NOMO-1 treated with DMSO at 0.1 percent for 48 hours (cell line): Measurements from ENCODE around the gene C1RL.
A peak's percentile ranks its signal among the peaks of the same experiment; 100 is the strongest.

Experiments
- DNase-seq: peaks from one replicate; lab custom pipeline; 2025; ENCODE audit not compliant: unreplicated experiment; lab: John Stamatoyannopoulos, UW

C1RL gene

DNA sequence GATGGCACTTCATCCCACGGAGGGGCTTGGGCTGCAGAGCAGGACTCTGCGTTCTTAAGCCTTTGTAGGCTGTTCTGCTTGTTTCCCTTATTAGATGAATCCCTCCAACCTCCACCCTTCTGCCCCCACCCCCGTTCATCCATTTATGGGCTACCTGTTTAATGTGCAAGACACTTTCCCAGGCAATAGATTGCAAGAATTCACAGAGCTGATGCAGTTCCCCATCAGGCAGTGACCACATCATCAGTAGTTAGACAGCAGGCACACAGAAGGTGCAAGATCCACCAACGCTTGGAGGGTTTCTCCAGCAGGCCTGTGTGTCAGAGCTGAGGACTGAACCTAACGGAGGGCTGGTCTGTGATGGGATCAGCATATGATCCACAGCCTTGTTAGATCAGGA is 15.5 kb downstream of the C1RL start:
- DNase-seq, result no peak

DNA sequence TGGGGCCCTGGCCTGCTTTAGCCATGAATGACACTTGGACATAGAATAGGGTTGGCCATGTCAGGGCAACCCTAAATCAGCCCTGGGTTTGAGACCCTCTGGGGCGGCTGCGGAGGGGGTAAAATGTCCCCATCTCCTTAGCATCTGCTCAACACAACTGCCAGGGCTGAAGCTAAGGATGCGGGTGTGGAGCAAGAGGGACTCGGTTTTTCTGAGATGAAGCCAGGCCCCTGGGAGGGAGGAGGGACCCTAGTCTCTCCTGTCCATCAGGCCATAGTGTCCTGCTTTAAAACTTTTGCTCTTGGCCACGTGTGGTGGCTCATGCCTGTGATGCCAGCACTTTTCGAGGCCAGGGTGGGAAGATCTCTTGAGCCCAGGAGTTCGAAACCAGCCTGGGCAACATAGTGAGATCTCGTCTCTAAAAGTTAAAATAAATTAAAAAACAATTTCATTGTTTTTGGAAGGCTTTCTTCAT is 16.0 kb downstream of the C1RL start:
- DNase-seq, result no peak

DNA sequence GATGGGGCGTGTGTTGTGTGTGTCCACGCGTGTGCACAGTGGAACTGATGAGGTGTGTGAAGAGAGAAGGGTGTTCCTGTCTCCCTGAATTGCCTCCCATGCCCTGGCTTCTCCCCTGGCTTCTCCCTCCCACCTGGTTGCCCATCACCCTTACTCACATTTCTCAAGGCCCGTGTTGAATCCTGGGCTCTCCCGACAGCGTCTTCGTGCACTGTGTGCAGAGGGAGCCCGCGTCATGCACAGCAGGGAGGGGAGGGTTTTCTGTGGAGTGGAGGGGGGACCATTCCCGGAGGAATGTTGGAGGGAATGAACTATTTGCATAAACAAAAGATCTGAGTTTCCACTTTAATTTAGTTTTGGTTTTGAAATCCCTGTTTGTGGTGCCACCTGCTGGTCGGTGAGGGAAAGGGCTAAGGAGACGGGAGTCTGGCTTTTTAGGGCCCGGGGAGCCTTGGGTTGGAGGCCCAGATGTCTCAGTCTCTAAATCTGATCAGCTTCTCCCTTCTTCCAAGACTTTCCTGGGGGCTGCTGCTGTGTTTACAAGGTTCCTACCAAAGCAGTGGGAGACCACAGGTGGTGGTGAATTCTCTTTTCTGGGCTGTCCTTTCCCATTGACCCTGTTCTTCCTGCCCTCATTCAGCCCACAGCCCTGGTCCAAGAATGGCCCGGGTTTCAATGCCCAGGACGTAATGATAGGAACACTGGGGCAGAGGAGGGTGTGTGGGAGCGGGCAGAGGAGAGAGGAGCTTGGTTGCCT is 16.6 kb downstream of the C1RL start, which contains the start of gene C1R:
C1R (minus strand) TSS at position 217 of the 757 bp plus-strand sequence; CDS start at position 160, 57 bp downstream.
- DNase-seq, result peak; percentile 45

DNA sequence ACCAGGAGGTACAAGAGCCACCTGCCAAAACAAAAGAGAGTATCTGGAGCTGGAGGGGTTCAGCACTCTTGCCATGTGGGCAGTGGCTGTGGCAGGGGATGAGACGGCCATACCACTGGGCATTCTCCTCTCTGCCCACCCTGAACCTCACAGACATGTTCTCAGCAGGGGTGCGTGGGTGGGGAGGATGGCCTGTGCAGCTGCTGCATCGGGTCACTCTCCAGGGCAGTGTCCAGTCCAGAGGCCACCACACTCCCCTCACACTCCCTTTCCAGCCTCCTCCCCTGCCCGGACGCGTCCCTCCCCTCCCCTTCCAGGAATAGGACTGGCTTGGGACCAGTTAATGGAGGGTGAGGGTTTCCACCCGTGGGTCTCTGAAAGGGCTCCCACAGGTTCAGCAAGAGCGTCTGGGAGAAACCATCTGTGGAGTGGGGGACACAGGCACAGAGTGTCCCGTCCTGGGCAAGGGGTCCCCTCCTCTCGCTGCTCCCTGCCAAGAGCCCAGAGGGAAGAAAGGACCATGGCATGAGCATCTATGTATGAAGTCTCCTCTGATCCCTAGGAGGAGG is 17.3 kb downstream of the C1RL start:
- DNase-seq, result no peak

DNA sequence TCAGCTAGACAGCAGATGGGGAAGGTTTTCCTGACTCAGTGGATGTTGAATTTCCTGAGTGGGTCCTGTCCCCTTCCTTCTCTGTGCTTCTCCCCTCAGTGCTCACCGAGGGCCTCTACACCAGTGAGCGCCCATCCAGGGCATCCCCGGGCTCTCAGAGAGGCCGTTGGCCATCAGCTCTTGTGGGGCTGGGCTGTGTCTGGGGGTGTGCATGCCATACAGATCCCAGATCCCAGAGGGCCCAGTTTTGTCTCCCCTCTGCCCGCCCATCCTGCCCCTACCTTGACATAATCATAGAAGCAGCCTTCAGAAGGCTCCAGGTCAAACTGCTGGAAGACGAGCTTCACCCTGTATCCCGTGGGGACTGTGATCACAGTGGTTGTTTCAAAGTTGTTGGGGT is 17.8 kb downstream of the C1RL start:
- DNase-seq, result no peak

DNA sequence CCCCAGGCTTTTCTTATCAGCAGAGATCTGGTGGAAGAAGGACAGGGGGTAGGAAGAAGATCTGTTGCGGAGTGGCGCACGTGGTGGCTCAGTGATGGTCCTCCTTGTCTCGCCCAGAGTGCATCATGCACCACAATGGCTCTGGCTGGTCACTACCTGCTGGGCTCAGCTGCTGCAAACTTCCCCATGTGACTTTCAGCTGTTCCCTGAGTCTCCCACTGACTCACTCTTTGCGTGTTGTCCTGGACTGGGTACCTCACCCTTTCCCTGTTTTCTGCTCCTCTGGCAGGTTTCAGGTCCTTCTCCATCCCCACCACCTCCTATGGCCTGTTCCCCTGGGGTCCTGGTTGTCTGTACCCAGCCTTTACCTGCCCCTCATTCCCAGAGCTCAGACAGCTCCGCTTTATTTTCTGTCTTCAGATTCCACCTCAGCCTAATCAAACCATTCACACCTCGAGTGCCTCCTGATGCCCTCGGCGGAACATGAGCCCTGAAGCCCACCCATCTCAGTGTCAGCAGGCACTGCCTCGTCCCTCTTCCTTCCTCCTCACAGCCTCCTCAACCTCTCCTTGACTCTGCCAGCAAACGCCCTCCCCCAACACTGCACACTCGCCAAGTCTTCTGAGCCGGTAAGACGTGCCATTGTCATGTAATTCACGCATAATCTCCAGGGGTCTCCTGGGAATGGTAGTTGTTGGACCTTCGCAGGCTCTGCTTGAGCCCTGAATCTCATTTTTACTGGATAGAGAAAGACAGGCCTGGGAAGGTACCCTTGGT is 18.6 kb downstream of the C1RL start:
- DNase-seq, result no peak

DNA sequence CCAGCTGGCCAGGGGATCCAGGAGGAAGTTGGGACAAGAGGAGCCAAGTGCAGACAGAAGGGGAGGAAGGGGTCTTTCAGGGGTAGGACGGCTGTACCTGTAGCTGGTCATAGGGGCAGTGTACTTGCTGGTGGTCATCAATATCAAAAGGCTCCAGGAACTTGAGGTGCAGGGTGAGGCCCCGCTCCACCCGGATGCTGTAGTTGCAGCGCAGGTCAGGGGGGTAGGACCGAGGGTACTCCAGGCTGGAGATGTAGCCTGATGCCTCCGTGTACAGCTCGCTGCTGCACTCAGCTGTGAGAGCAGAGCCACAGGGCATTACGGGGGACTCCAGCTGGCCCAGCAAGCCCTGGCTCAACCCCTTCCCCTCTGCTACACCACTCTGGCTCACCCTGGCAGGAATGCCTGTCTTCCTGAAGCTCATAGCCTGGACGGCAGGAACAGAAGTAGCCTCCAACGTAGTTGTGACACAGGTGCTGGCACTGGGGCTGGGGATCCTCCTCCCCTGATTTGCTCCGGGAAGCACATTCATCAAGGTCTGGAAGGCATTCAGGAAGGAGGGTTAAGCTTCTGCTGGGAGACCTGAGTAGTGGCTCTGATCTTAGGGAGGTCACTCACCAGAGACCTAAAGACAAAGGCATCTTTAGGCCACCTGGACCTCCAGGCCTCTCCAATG is 19.7 kb downstream of the C1RL start:
- DNase-seq, result no peak

DNA sequence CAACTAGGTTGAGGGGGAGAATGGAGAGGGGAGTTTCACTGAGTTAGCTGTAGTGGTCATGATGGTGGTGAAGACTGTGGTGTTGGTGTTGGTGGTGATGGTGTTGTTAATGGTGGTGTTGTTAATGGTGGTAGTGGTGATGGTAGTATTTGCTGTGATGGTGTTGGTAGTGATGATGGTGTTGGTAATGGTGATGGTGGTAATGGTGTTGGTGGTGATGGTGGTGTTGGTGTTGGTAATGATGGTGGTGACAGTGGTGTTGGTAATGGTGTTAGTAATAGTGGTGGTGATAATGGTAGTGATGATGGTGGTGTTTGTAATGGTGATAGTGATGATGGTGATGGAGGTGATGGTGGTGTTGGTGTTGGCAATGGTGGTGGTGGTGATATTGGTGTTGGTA is 25.9 kb downstream of the C1RL start:
- DNase-seq, result no peak

DNA sequence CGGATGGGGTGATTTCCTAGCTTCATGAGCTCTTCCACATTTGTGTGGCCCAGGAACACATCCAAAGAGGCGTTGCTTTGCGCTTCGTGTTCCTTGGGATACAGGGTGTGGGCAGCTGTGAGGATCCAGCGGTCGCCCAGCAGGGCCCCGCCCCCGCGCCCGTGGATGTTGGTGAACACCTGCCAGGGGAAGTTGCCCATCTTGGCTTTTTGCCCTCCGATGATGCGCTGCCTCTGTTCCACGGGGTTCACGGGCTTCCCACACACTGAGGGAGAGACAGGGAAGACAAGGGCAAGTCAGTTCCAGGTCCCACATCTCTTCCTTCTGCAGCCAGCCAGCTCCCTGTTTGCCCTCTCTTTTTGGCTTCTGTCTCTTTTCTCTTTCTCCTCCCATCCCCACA is 28.0 kb downstream of the C1RL start:
- no peak for DNase-seq

DNA sequence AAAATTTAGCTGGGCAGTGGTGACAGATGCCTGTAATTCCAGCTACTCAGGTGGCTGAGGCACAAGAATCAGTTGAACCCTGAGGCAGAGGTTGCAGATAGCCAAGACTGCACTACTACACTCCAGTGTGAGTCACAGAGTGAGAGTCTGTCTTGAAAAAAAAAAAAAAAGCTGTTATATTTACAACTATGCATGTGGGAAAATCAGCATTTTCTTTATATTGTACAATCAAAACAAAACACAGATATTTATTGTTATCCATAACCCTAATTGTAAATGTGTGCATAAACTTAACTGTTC is 29.2 kb downstream of the C1RL start:
- DNase-seq, result no peak

DNA sequence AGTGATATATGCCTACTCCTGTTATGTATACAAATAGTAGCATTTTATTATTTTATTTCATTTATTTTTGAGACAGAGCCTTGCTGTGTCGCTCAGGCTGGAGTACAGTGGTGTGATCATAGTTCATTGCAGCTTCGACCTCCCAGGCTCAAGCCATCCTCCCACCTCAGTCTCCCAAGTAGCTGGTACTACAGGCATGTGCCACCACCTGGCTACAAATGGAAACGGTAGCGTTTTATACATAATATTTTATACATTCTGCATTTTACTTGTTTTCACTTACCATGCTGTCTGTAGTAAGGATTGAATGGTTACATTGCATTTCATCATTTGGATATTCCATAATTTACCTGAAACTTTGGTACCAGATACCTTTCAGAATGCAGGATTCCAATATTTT is 30.9 kb downstream of the C1RL start:
- DNase-seq, result no peak

DNA sequence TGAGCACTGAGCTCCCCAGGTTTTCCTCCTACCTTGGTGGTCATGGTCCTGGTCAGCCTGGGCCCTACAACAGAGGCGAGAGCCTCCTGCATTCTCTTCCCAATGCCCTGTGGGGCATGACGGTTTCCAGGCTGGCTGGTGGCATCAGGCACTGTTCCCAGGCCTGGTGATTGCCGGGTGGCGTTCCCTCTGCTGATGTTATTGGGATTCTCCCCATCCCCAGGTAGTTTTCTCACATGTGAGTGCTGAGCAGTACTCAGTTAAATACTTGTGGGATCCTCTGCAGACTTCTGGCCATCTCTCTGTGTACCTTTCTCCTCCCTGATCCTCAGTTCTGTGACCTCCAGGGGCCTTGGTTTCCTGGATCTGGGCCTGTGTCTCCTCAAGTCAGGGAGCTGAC is 32.5 kb downstream of the C1RL start:
- DNase-seq, result no peak

DNA sequence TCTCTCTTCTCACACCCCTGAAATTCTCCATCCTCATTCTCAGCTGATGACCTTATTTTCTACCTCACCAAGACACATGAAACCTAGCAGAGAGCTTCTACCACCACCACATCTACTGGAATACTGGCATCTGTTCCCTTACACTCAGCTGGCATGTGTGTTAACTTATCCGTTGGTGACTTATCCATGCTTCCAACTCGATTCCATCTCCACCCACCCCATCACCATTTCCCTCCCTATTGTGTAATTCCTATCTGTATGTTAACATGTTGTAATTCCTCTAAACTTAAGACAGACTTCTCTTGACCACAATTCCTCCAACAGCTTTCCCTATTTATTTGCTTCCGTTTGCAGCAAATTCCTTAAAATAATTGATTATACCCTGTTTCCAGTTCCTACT is 33.1 kb downstream of the C1RL start:
- no peak for DNase-seq

DNA sequence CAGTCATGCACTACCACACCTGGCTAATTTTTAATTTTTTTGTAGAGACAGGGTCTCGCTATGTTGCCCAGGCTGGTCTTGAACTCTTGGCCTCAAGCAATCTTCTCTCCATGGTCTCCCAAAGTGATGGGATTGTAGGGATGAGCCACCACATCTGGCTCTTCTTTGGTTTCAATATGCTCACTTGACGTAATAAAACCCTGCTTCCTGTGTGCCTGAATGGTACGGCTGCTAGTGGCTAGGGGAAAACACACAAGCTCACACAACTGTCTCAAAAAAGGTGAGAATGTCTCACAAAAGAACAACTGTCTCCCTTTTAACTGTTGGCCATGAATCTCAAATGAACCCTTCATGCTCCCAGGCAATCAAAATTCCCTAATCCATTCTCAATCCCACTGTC is 33.5 kb downstream of the C1RL start:
- no peak for DNase-seq

DNA sequence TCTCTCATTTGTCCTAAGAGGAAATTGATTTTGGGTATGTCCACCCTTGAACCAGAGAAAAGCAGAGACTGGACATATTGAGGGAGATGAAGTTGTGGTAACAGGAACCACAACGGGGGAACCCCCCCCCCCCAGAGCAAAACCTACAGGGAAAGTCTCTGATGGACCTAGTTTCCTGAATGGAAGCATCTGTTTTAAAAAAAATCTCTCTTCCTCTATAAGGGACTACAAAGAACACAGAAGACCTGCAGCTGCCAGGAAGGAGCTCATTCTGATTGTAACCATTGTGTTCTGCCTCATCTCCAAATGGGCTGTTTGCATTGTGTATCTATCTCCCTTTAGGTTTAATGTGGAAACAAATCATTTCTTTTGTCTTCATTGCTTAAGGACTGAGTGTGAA is 35.1 kb downstream of the C1RL start:
- DNase-seq, result no peak

DNA sequence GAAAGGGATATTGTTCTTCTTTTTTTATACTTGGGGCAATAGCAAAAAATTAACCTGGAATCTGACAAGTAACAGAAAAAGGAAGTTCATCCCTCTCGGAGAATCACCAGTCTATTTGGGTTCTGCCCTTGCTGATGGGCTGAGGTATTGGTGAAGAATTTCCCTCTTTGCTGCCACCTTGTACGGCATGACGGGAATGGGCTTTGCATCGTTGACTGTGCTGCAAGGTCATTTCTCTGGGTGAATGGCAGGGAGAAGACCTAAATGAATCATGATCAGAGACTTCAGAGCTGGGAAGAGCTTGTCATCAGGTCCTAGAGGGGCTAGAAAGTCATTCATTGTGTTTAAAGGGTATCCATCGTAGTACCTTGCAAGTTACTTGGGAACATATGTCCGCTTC is 36.5 kb downstream of the C1RL start:
- no peak for DNase-seq

DNA sequence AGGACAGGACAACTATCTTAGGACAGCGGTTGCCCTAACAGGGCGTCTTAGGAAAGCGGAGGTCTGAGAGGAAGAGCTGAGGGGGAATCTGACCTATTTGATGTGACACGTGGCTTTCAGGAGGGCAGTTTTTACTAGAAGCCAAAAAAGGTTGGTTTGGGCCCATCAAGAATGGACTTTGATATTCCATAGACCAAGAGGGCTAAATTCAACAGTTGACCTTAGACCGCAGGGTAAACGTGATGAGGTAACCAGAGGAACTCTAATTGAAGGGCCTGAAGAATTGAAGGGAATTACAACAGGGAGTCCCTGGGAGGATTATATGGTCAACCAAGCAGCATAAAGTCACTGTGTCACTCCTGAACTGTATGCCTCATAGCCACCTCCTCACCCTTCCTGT is 37.0 kb downstream of the C1RL start:
- no peak for DNase-seq

DNA sequence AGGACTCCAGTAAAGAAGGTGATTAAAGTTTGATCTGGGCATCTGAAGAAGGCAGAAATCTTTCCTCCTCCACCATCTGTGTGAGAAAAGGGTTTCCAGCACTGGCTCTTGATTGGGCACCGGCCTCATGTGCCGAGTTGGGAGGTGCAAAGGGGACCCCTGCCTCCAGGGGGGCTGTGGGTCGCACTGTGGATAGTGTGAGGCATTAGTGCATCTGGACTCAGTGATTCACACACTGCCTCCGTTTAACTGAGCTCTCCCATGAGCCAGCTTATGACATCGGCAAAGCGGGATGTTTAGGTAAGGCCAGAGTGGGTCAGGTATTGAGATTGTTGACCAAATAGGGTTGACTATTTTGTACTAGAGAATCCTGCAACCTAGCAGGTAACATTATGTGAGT is 39.6 kb downstream of the C1RL start:
- no peak for DNase-seq

DNA sequence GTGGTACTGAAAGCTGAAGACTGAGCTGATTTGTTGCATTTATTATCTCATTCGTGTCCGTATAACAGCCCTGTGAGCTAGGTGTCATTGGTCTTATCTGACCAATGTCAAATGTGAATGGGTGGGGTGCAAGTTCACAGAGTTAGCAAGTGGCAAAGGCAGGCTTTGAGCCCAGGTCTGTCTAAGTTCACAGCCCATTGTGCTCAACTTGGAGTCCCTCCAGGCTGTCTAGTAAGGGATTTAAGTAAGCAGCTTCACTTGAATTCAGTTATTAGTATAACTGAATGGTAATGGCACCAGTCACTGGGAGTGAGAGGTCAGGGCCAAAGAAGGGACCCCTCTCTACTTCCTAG is 40.0 kb downstream of the C1RL start:
- DNase-seq, result no peak

DNA sequence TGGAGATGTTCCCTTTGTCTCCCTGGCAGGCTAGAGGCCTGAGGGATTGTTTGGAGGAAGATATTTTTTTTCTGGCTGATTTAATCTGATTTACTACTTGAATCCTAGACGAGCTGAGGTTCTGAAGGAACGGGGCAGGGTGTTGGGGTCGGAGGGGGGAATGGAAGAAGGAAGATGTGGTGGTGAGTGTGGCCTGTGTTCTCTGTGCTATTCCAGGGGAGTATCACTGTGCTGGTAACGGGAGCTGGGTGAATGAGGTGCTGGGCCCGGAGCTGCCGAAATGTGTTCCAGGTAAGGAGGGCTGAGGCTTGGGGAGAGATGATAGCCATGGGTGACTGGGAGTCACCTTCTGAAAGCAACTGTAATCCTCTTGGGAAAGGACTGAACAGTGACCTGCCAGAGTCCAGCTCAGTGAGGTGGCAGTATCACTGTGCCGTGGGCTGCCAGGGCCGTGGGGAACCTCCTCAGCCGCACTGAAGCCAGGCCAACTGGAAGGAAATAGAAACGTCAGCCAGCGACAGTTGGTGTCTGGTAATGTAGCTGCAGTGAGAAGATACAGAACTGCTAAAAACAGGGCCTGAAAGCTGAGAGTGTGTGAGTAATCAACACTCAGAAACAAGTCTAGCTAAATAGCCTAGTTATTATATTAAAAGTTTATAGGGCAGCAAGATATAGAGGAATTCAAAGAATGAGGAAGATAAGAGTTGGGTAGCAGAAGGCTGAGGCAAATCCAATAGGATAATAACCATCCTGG is 40.6 kb downstream of the C1RL start:
- DNase-seq, result no peak

DNA sequence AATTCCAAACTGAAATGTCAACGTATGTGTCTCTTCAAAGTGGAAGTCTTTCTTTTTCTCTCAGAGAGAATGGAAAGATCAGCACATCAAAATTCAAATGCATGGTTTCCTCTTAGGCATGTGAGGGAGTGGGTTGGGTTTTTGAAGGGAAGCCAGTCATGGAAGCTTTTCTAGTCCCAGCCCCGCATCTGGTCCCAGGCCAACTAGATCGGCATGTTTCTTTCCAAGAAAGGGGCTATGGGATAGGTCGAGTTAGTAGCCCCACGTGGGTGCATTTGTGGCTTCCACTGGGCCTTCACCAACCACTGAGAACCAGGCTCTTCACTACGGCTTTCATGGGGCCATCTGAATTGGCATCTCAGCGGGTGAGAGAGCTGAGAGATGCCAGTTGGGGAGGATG is 41.9 kb downstream of the C1RL start:
- no peak for DNase-seq
